Stimulated activated CD4-positive, alpha-beta T cell treated with anti-CD3 and anti-CD28 coated beads, TNF-alpha, amount 100 ng/mL, for 1 hour (primary cell): ENCODE data around the gene NBR1.
"Not testable (repeated sequence)": the region's sequence is repeated elsewhere in the genome, so short reads cannot be mapped to it uniquely, and the experiment has no call there.

ENCODE experiments used
- DNase-seq, 3 donors: peaks; one replicate each; pipeline ENCODE4 v3.0.0-alpha.2; 2020; ENCODE audit warnings: low read depth in 3 of 3, low spot score in 1 of 3

NBR1 gene

GRCh38 chr17:43240596-43241352 lies 69.8 kb downstream of the NBR1 start:
- DNase-seq: not testable (repeated sequence)

DNA sequence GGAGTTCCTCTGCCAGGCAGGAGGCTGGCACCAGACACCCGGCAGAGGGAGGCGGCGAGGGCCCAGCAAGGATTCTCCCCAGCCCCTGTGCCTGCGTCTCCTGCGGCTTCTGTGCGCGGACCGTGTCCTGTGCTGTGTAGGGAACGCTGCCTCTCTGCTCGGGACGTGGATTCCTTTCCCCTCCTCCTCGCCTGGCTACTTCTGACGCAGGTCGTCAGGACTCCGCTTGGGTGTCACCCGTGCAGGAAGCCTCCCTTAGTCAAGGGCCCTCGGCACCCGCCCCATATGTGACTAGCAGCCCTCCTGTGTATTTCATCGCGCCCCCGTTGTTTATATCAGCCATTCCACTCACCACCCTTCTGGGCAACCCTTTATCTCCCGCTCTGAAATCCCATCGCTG lies 75.4 kb downstream of the NBR1 start:
- DNase-seq: not testable (repeated sequence)
